Motor neuron (in vitro differentiated cells): ENCODE data around the gene HDAC6. TPM values are rescaled to one million over a fixed set of nuclear protein-coding genes. Genes with fewer than 3 reads are reported as not detected.

Source experiments
- ATAC-seq, 8 experiments: fragments of 200-7000 bp; cut with Tn5 transposase; replicated peaks in 6 of 8; 2 replicates each; pipeline ENCODE4 v1.8.0; 2021; ENCODE audit warnings: mild to moderate bottlenecking in 8 of 8, moderate library complexity in 8 of 8
- H3K27ac ChIP-seq, 2 donors: fragments of 250-450 bp; sonication (Bioruptor Pico); 2 replicates each; pipeline ENCODE4 v1.9.0; 2021; ENCODE audit warnings: antibody characterized with exemption in 2 of 2, mild to moderate bottlenecking in 2 of 2, moderate library complexity in 1 of 2
- H3K4me1 ChIP-seq, 2 donors: fragments of 250-450 bp; sonication (Bioruptor Pico); replicated peaks in 1 of 2; 2 replicates each; pipeline ENCODE4 v1.6.1; 2021; ENCODE audit warnings: antibody characterized with exemption in 2 of 2, mild to moderate bottlenecking in 2 of 2, moderate library complexity in 1 of 2
- H3K4me3 ChIP-seq, 5 donors: fragments of 250-450 bp; sonication (Bioruptor Pico); 2 replicates each; pipeline ENCODE4 v1.9.0; 2021; ENCODE audit warnings: antibody characterized with exemption in 5 of 5, mild to moderate bottlenecking in 5 of 5, moderate library complexity in 4 of 5
- WGBS, 10 experiments: fragments of 450-650 bp; shearing (Covaris generic); methylation state at CpG; one replicate each; pipeline ENCODE4 v1.0.0; 2022; 5-methylcytosine and 5-hydroxymethylcytosine counted together
- in situ Hi-C, 9 experiments: fragments of 400-800 bp; cut with MboI; loops; one replicate each; pipeline ENCODE4 v1.15.0; 2021; ENCODE audit warnings: low sequenced_read_pairs in 9 of 9, low pct_unique_long_range_greater_than_20kb in 2 of 9; ENCODE audit not compliant: unreplicated experiment in 9 of 9
- total RNA-seq, 8 experiments: library from RNA; unstranded; fragments of 300-600 nt; gene quantifications; 2 replicates each; pipeline versions ENCODE4 v1.2.3 to v1.2.4, GENCODE V29; 2022

Gene HDAC6
- total RNA-seq, 8 experiments from 2014 or later: 29.7 to 104 (median 62.2) TPM

- no peak for ATAC-seq
- in situ Hi-C loops: no loop called here
- Histone ChIP-seq H3K27ac (no peak overlapping the region), H3K4me3 (no peak overlapping the region), H3K4me1 (no peaks in the 10 kb centered on the region)
- WGBS, 10 experiments: 80% methylated on average over 2 of the region's 13 CpGs; no CpG with 5 or more reads in 9 of the 10 experiments
Observed at GRCh38 chrX:48782795-48783194, 19.1 kb upstream of the HDAC6 start.

- in situ Hi-C loops: no loop called here
- H3K4me1 ChIP-seq: no peaks in the 10 kb centered on the region
- no peak for ATAC-seq
- WGBS, 10 experiments: 20% methylated on average over 1 of the region's 3 CpGs; no CpG with 5 or more reads in 9 of the 10 experiments
- no peak overlapping the region for H3K4me3 ChIP-seq
- H3K27ac ChIP-seq: no peak overlapping the region
Observed at GRCh38 chrX:48784726-48785125, 17.1 kb upstream of the HDAC6 start.

- no peak for ATAC-seq
- 17% methylated on average over 1 of the region's 1 CpG; no CpG with 5 or more reads in 9 of the 10 experiments for WGBS, 10 experiments
- Histone ChIP-seq H3K4me3 (no peak overlapping the region), H3K4me1 (no peaks in the 10 kb centered on the region), H3K27ac (no peak overlapping the region)
- in situ Hi-C loops: no loop called here
Observed at GRCh38 chrX:48785186-48785539, 16.7 kb upstream of the HDAC6 start.

- 28 to 92% (median 47%) methylated on average over 1 to 14 of the region's 16 CpGs; no CpG with 5 or more reads in 2 of the 10 experiments for WGBS, 10 experiments
- in situ Hi-C loops: no loop called here
- Histone ChIP-seq H3K4me1 (no peaks in the 10 kb centered on the region), H3K27ac (no peak overlapping the region), H3K4me3 (no peak overlapping the region)
- no peak for ATAC-seq
Observed at GRCh38 chrX:48785540-48786214, 16.2 kb upstream of the HDAC6 start.

GRCh38 chrX:48786341-48786800 is 15.5 kb upstream of the HDAC6 start, which contains the start of gene GATA1:
GATA1 (plus strand) TSS chrX:48786590; CDS start chrX:48791110, 4,520 bp downstream.
- in situ Hi-C loops: no loop called here

GRCh38 chrX:48786825-48787504 is 14.9 kb upstream of the HDAC6 start:
- 0 to 100% (median 63%) methylated on average over 1 to 5 of the region's 6 CpGs; no CpG with 5 or more reads in 1 of the 10 experiments for WGBS, 10 experiments
- Histone ChIP-seq H3K4me3 (no peak overlapping the region), H3K4me1 (no peaks in the 10 kb centered on the region), H3K27ac (no peak overlapping the region)
- in situ Hi-C loops: no loop called here
- ATAC-seq: no peak

More at GRCh38 chrX:48786341-48786800, 15.5 kb upstream of the HDAC6 start, which contains the start of gene GATA1:
- WGBS, 10 experiments: no CpG with 5 or more reads among the region's 7 CpGs
- Histone ChIP-seq H3K4me3 (no peak within 1 kb of the TSS), H3K27ac (no peak within 1 kb of the TSS), H3K4me1 (no peaks in the 10 kb centered on the region)
- ATAC-seq: no peak

- no peak for ATAC-seq
- 42 to 82% (median 55%) methylated on average over 3 to 5 of the region's 17 CpGs; no CpG with 5 or more reads in 4 of the 10 experiments for WGBS, 10 experiments
- Histone ChIP-seq H3K27ac (no peak overlapping the region), H3K4me1 (no peaks in the 10 kb centered on the region), H3K4me3 (no peak overlapping the region)
- in situ Hi-C loops: no loop called here
Observed at GRCh38 chrX:48787505-48788443, 14.1 kb upstream of the HDAC6 start.

- no peak overlapping the region for H3K27ac ChIP-seq
- H3K4me1 ChIP-seq: no peaks in the 10 kb centered on the region
- WGBS, 10 experiments: 0 to 100% (median 90%) methylated on average over 1 of the region's 7 CpGs; no CpG with 5 or more reads in 6 of the 10 experiments
- in situ Hi-C loops: no loop called here
- H3K4me3 ChIP-seq: no peak overlapping the region
- no peak for ATAC-seq
Observed at GRCh38 chrX:48789366-48790220, 12.3 kb upstream of the HDAC6 start.

- 11 to 58% (median 52%) methylated on average over 2 to 5 of the region's 5 CpGs; no CpG with 5 or more reads in 4 of the 10 experiments for WGBS, 10 experiments
- H3K27ac ChIP-seq: no peak overlapping the region
- in situ Hi-C loops: no loop called here
- H3K4me3 ChIP-seq: no peak overlapping the region
- ATAC-seq: no peak
- no peaks in the 10 kb centered on the region for H3K4me1 ChIP-seq
Observed at GRCh38 chrX:48790477-48790876, 11.4 kb upstream of the HDAC6 start.

- no peaks in the 10 kb centered on the region for H3K4me1 ChIP-seq
- in situ Hi-C loops: no loop called here
- ATAC-seq: no peak
- no peak overlapping the region for H3K27ac ChIP-seq
- H3K4me3 ChIP-seq: no peak overlapping the region
- 60% methylated on average over 9 of the region's 11 CpGs; no CpG with 5 or more reads in 9 of the 10 experiments for WGBS, 10 experiments
Observed at GRCh38 chrX:48791063-48791820, 10.6 kb upstream of the HDAC6 start.

- H3K4me1 ChIP-seq: no peaks in the 10 kb centered on the region
- H3K4me3 ChIP-seq: no peak overlapping the region
- H3K27ac ChIP-seq: no peak overlapping the region
- WGBS, 10 experiments: 50 to 85% (median 80%) methylated on average over 2 to 4 of the region's 7 CpGs; no CpG with 5 or more reads in 6 of the 10 experiments
- ATAC-seq: no peak
- in situ Hi-C loops: no loop called here
Observed at GRCh38 chrX:48792219-48792618, 9.6 kb upstream of the HDAC6 start.

GRCh38 chrX:48793935-48794334 is 7.9 kb upstream of the HDAC6 start:
- no CpG with 5 or more reads among the region's 4 CpGs for WGBS, 10 experiments
- Histone ChIP-seq H3K4me3 (no peak overlapping the region), H3K4me1 (no peaks in the 10 kb centered on the region), H3K27ac (no peak overlapping the region)
- ATAC-seq: no peak
- in situ Hi-C loops: no loop called here
